NB4 (cell line): ENCODE data around the gene TCF12.

Experiments
- POLR2A ChIP-seq: IDR thresholded peaks from 2 replicates; pipeline ENCODE4 v1.6.1; 2011; ENCODE audit warnings: mild to moderate bottlenecking; ENCODE audit not compliant: insufficient read length; ENCODE audit errors: extremely low read depth
- TF ChIP-seq, protein P1 (sequence below): IDR thresholded peaks from one replicate; pipeline ENCODE4 v1.5.1; 2012; ENCODE audit warnings: low read depth, low read length

DNA sequence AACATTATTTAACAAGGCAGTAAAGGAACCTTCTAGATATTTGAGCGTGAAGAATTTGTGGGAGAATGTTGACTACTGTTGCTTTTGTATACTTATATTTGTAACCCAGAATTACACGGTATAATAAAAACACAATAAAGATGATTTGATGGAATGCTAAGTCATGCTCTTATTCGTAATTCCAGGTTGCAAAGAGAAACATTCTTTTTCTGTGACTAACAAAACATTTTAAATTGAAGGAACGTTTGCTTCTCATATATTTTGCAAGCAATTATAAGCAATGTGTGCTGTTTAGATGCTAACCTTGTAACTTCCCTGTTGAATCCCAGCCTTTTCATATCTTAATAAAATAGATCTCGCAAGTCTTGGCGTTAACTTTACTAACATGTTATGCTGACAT lies 333.5 kb downstream of the TCF12 start:
- TF ChIP-seq, protein P1, sequence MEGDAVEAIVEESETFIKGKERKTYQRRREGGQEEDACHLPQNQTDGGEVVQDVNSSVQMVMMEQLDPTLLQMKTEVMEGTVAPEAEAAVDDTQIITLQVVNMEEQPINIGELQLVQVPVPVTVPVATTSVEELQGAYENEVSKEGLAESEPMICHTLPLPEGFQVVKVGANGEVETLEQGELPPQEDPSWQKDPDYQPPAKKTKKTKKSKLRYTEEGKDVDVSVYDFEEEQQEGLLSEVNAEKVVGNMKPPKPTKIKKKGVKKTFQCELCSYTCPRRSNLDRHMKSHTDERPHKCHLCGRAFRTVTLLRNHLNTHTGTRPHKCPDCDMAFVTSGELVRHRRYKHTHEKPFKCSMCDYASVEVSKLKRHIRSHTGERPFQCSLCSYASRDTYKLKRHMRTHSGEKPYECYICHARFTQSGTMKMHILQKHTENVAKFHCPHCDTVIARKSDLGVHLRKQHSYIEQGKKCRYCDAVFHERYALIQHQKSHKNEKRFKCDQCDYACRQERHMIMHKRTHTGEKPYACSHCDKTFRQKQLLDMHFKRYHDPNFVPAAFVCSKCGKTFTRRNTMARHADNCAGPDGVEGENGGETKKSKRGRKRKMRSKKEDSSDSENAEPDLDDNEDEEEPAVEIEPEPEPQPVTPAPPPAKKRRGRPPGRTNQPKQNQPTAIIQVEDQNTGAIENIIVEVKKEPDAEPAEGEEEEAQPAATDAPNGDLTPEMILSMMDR: no peak
- TF ChIP-seq POLR2A: no peak
